ENCODE measurements around the gene ULK4. TPM values are rescaled to one million over a fixed set of nuclear protein-coding genes. Genes with fewer than 3 reads are reported as not detected.
"Not testable (repeated sequence)": the region's sequence is repeated elsewhere in the genome, so short reads cannot be mapped to it uniquely, and the experiment has no call there.

ULK4 gene
- total RNA-seq, 1 experiment from 2014 or later: 7.3 TPM

DNA sequence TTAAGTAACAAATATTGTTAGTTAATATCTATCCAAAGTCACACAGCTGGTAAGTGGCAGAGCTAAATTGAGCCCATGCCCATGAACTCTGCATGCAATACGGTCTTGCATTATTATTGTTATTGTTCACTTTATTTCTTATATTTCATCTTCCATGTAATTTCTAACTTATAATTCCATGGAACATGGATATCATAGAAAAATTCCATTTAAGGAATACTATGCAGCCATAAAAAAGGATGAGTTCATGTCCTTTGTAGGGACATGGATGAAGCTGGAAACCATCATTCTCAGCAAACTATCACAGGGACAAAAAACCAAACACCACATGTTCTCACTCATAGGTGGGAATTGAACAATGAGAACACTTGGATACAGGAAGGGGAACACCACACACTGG, 508.3 kb downstream of the ULK4 start:
- in situ Hi-C loops (cut with HindIII; ENCODE audit: low pct_unique_long_range_greater_than_20kb, low sequenced_read_pairs); DNase-seq (ENCODE audit: low read depth): not testable (repeated sequence)

GRCh38 chr3:41450416-41451231, 511.3 kb downstream of the ULK4 start:
- DNase-seq (ENCODE audit: low read depth): no peak
- in situ Hi-C loops (cut with HindIII; ENCODE audit: low pct_unique_long_range_greater_than_20kb, low sequenced_read_pairs): no loop called here

- in situ Hi-C loops (cut with HindIII; ENCODE audit: low pct_unique_long_range_greater_than_20kb, low sequenced_read_pairs): no loop called here
- DNase-seq (ENCODE audit: low read depth): no peak
Observed at GRCh38 chr3:41448396-41448795, 513.5 kb downstream of the ULK4 start.

DNA sequence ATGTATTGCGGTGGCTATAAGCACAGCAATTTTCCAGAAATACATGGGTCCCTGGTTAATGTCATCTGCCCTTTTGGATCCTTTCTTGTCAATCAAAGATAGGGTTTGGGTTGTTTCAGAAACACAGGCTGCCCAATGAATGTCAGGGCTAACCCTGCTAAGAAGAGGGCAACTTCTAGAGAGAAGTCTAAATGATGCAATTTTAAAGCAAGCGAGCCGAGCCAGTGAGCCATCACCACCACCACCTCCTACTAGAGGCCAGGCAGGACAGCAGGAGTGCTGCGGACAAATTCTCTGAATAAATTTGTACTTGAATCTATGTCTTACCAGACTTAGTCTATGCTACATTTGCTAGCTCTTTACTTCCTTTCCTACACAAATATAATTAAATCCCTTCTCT, 514.2 kb downstream of the ULK4 start:
- in situ Hi-C loops (cut with HindIII; ENCODE audit: low pct_unique_long_range_greater_than_20kb, low sequenced_read_pairs): no loop called here
- no peak for DNase-seq (ENCODE audit: low read depth)

DNA sequence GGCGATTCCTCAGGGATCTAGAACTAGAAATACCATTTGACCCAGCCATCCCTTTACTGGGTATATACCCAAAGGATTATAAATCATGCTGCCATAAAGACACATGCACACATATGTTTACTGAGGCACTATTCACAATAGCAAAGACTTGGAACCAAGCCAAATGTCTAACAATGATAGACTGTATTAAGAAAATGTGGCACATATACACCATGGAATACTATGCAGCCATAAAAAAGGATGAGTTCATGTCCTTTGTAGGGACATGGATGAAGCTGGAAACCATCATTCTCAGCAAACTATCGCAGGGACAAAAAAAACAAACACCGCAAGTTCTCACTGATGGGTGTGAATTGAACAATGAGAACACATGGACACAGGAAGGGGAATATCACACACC, 515.6 kb downstream of the ULK4 start:
- in situ Hi-C loops (cut with HindIII; ENCODE audit: low pct_unique_long_range_greater_than_20kb, low sequenced_read_pairs); DNase-seq (ENCODE audit: low read depth): not testable (repeated sequence)

- in situ Hi-C loops (cut with HindIII; ENCODE audit: low pct_unique_long_range_greater_than_20kb, low sequenced_read_pairs): no loop called here
- DNase-seq (ENCODE audit: low read depth): no peak
Observed at GRCh38 chr3:41441568-41441967, 520.3 kb downstream of the ULK4 start.

- in situ Hi-C loops (cut with HindIII; ENCODE audit: low pct_unique_long_range_greater_than_20kb, low sequenced_read_pairs): no loop called here
- no peak for DNase-seq (ENCODE audit: low read depth)
Observed at GRCh38 chr3:41441139-41441538, 520.8 kb downstream of the ULK4 start.

GRCh38 chr3:41436983-41437382, 524.9 kb downstream of the ULK4 start:
- no peak for DNase-seq (ENCODE audit: low read depth)
- in situ Hi-C loops (cut with HindIII; ENCODE audit: low pct_unique_long_range_greater_than_20kb, low sequenced_read_pairs): no loop called here

- no peak for DNase-seq (ENCODE audit: low read depth)
- in situ Hi-C loops (cut with HindIII; ENCODE audit: low pct_unique_long_range_greater_than_20kb, low sequenced_read_pairs): no loop called here
Observed at GRCh38 chr3:41434781-41435180, 527.1 kb downstream of the ULK4 start.

DNA sequence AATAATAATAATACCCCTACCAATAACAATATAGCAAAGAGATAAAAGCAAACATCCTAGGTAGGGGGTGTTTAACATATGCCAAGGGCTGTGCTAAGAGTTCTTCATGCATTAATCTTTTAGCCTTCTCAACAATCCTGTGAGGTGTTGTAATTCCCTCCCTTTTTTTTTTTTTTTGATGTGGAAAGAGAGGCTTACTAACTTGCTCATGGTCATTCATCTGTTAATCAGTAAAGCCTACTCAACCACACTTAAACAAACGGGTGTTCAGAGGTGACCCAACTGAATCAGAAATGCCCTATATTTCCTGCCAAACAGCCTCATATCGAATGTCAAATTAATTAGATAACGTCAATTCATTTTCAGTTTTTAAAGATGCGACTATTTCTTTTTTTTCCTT, 530.5 kb downstream of the ULK4 start:
- in situ Hi-C loops (cut with HindIII; ENCODE audit: low pct_unique_long_range_greater_than_20kb, low sequenced_read_pairs): no loop called here
- DNase-seq (ENCODE audit: low read depth): peak; percentile 77

DNA sequence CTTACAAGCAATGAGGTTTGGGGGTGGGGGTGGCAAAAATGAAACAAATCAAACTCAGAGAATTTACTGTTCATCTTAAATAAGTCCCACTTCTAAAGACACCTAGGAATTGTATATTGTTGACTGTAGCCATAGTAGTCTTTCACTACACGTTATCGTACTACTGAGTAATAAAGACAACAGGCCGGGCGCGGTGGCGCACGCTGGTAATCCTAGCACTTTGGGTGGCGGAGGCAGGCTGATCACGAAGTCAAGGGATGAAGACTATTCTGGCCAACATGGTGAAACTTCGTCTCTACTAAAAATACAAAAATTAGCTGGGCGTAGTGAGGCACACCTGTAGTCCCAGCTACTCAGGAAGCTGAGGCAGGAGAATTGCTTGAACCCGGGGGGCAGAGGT, 531.0 kb downstream of the ULK4 start:
- no peak for DNase-seq (ENCODE audit: low read depth)
- in situ Hi-C loops (cut with HindIII; ENCODE audit: low pct_unique_long_range_greater_than_20kb, low sequenced_read_pairs): no loop called here

- in situ Hi-C loops (cut with HindIII; ENCODE audit: low pct_unique_long_range_greater_than_20kb, low sequenced_read_pairs): no loop called here
- DNase-seq (ENCODE audit: low read depth): no peak
Observed at GRCh38 chr3:41430391-41430790, 531.5 kb downstream of the ULK4 start.

DNA sequence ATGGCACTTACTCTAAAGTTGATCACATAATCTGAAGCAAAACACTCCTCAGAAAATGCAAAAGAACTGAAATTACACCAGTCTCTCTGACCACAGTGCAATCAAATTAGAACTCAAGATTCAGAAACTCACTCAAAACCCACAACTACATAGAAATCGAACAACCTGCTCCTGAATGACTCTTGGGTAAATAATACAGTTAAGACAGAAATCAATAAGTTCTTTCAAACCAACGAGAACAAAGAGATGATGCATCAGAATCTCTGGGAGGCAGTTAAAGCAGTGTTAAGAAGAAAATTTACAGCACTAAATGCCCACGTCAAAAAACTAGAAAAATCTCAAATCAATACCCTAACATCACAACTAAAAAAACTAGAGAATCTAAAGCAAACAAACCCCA, 535.4 kb downstream of the ULK4 start:
- in situ Hi-C loops (cut with HindIII; ENCODE audit: low pct_unique_long_range_greater_than_20kb, low sequenced_read_pairs): no loop called here

GRCh38 chr3:41424543-41425300, 537.2 kb downstream of the ULK4 start:
- DNase-seq (ENCODE audit: low read depth): no peak
- in situ Hi-C loops (cut with HindIII; ENCODE audit: low pct_unique_long_range_greater_than_20kb, low sequenced_read_pairs): no loop called here

More for the DNA sequence above, 535.4 kb downstream of the ULK4 start:
- no peak for DNase-seq (ENCODE audit: low read depth)

DNA sequence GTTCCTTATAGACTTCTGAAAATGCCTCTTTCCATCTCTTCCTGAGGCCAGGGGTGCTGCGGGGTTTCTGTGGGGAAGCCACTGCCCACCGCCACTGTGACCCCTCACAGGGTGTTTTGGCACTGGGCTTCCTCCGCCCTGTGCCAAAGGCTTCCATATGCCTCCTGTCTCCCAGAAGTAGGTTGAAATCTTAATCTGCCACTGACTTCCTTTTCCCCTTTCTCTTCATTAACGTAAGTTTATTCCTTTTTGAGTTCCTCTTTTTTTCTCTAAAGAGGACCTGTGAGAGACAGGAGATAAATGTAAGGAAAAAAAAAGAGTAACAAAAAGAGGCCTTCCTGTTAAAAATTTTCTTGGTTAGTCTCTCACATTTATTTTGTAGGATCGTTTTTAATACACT, 542.1 kb downstream of the ULK4 start:
- in situ Hi-C loops (cut with HindIII; ENCODE audit: low pct_unique_long_range_greater_than_20kb, low sequenced_read_pairs): no loop called here
- DNase-seq (ENCODE audit: low read depth): no peak

DNA sequence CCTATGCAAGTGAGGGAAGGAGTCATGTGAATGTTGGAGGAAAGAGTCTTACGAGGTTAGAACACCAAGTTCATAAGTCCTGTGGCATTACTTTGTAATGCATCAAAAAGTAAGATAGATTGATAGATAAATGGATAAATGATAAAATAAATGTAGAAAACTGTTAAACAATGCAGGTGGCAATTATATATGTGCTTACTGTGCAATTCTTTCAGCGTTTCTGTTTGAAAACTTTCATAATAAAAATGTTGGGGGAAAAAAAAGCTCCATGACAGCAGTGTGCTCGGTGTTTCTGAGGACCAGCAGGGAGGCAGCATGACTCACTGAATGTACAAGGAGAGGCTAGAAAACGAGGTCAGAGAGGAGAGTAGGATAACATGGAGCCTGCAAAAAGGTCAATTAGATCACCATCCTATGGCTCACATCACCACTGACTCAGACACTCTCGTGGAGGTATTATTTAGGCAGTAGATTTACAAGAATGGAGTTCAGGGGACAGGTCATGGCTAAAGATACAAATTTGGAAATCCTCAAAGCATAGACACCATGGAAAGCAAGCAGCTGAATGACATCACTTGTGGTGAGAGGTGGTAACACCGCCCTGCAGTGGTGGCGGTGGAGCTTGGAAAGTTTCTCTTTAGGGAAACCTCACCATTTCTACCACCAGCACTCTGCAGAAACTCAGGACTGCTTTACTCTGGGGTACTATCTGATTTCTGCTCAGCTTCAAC, 542.8 kb downstream of the ULK4 start:
- in situ Hi-C loops (cut with HindIII; ENCODE audit: low pct_unique_long_range_greater_than_20kb, low sequenced_read_pairs): no loop called here
- peak; percentile 82 for DNase-seq (ENCODE audit: low read depth)

- no peak for DNase-seq (ENCODE audit: low read depth)
- in situ Hi-C loops (cut with HindIII; ENCODE audit: low pct_unique_long_range_greater_than_20kb, low sequenced_read_pairs): no loop called here
Observed at GRCh38 chr3:41417574-41417973, 544.3 kb downstream of the ULK4 start.

GRCh38 chr3:41411065-41411464, 550.8 kb downstream of the ULK4 start:
- in situ Hi-C loops (cut with HindIII; ENCODE audit: low pct_unique_long_range_greater_than_20kb, low sequenced_read_pairs): no loop called here
- DNase-seq (ENCODE audit: low read depth): no peak

- in situ Hi-C loops (cut with HindIII; ENCODE audit: low pct_unique_long_range_greater_than_20kb, low sequenced_read_pairs): no loop called here
- no peak for DNase-seq (ENCODE audit: low read depth)
Observed at GRCh38 chr3:41405466-41405865, 556.4 kb downstream of the ULK4 start.
